ENCODE results near the gene IBA57. TPM values are rescaled to one million over a fixed set of nuclear protein-coding genes. Genes with fewer than 3 reads are reported as not detected.

IBA57 gene
- polyA plus RNA-seq, 3 donors = 4.2 to 4.6 (median 4.4) TPM

GRCh38 chr1:228144193-228144992 lies 21.2 kb upstream of the IBA57 start:
- DNase-seq (ENCODE audit: low read depth in 3 of 3, low spot score in 2 of 3) = no peak

GRCh38 chr1:228144993-228145343 lies 20.6 kb upstream of the IBA57 start:
- DNase-seq (ENCODE audit: low read depth in 3 of 3, low spot score in 2 of 3) = no peak

- no peak for DNase-seq (ENCODE audit: low read depth in 3 of 3, low spot score in 2 of 3)
Measured at GRCh38 chr1:228145463-228146416, 19.9 kb upstream of the IBA57 start.

GRCh38 chr1:228146417-228147150 lies 19.0 kb upstream of the IBA57 start:
- no peak for DNase-seq (ENCODE audit: low read depth in 3 of 3, low spot score in 2 of 3)

- no peak for DNase-seq (ENCODE audit: low read depth in 3 of 3, low spot score in 2 of 3)
Measured at GRCh38 chr1:228147151-228147693, 18.4 kb upstream of the IBA57 start.

- DNase-seq (ENCODE audit: low read depth in 3 of 3, low spot score in 2 of 3) = no peak
Measured at GRCh38 chr1:228147768-228148167, 17.8 kb upstream of the IBA57 start.

GRCh38 chr1:228148196-228148861 lies 17.3 kb upstream of the IBA57 start:
- DNase-seq (ENCODE audit: low read depth in 3 of 3, low spot score in 2 of 3) = no peak

GRCh38 chr1:228148935-228149405 lies 16.6 kb upstream of the IBA57 start:
- DNase-seq (ENCODE audit: low read depth in 3 of 3, low spot score in 2 of 3) = no peak

- DNase-seq (ENCODE audit: low read depth in 3 of 3, low spot score in 2 of 3) = no peak
Measured at GRCh38 chr1:228149406-228150119, 16.0 kb upstream of the IBA57 start, which contains the start of gene GJC2. Gene GJC2 (plus strand): TSS chr1:228149930. CDS start chr1:228157759, 7,829 bp downstream.

GRCh38 chr1:228150120-228150460 lies 15.5 kb upstream of the IBA57 start:
- no peak for DNase-seq (ENCODE audit: low read depth in 3 of 3, low spot score in 2 of 3)

- DNase-seq (ENCODE audit: low read depth in 3 of 3, low spot score in 2 of 3) = no peak
Measured at GRCh38 chr1:228150461-228151179, 15.0 kb upstream of the IBA57 start.

- no peak for DNase-seq (ENCODE audit: low read depth in 3 of 3, low spot score in 2 of 3)
Measured at GRCh38 chr1:228151180-228151925, 14.3 kb upstream of the IBA57 start.

GRCh38 chr1:228152097-228152917 lies 13.3 kb upstream of the IBA57 start:
- no peak for DNase-seq (ENCODE audit: low read depth in 3 of 3, low spot score in 2 of 3)

GRCh38 chr1:228152918-228153258 lies 12.7 kb upstream of the IBA57 start:
- DNase-seq (ENCODE audit: low read depth in 3 of 3, low spot score in 2 of 3) = no peak

- DNase-seq (ENCODE audit: low read depth in 3 of 3, low spot score in 2 of 3) = no peak
Measured at GRCh38 chr1:228154021-228154669, 11.5 kb upstream of the IBA57 start.

- no peak for DNase-seq (ENCODE audit: low read depth in 3 of 3, low spot score in 2 of 3)
Measured at GRCh38 chr1:228154670-228155571, 10.7 kb upstream of the IBA57 start.
